Fibroblast of upper back skin (primary cell): ENCODE data around the gene ARNT2.

ENCODE experiments used
- DNase-seq: peaks from one replicate; pipeline ENCODE4 v3.0.0-alpha.2; 2013

The ARNT2 gene

GRCh38 chr15:80444680-80445251 is 40.6 kb downstream of the ARNT2 start:
- no peak for DNase-seq

GRCh38 chr15:80445300-80446041 is 41.3 kb downstream of the ARNT2 start:
- DNase-seq = no peak

GRCh38 chr15:80447077-80447476 is 42.9 kb downstream of the ARNT2 start:
- DNase-seq = no peak

GRCh38 chr15:80449825-80450224 is 45.6 kb downstream of the ARNT2 start:
- no peak for DNase-seq

- no peak for DNase-seq
These were observed 46.7 kb downstream of the ARNT2 start for GRCh38 chr15:80450811-80451321.

GRCh38 chr15:80452166-80452565 is 48.0 kb downstream of the ARNT2 start:
- no peak for DNase-seq

- no peak for DNase-seq
These were observed 51.0 kb downstream of the ARNT2 start for GRCh38 chr15:80455051-80455648.

- DNase-seq = peak; percentile 96
These were observed 51.7 kb downstream of the ARNT2 start for GRCh38 chr15:80455668-80456442.

GRCh38 chr15:80456517-80457492 is 52.6 kb downstream of the ARNT2 start:
- DNase-seq = peak; percentile 48

GRCh38 chr15:80457896-80458295 is 53.7 kb downstream of the ARNT2 start:
- no peak for DNase-seq

- DNase-seq = peak; percentile 50
These were observed 54.4 kb downstream of the ARNT2 start for GRCh38 chr15:80458580-80458979.

DNA sequence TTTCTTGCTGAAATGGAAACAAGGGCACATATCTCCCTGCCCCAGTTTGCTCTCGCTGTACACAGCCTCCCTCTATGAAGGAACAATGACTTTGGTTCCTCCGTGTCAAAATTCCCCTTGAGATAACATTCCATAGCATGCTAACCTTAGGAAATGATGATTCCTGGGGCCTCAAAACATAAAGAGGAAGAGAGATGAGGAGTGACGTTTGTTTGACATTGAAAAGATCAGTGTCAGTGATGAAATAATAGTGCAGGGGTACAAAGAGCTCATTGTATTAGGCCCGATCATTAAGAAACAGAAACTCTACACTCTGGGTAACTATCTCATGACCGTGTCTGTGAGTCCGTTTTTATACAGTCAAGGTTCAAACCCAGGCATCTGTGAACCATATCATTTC is 55.2 kb downstream of the ARNT2 start:
- DNase-seq = no peak

- no peak for DNase-seq
These were observed 55.6 kb downstream of the ARNT2 start for GRCh38 chr15:80459818-80460217.

DNA sequence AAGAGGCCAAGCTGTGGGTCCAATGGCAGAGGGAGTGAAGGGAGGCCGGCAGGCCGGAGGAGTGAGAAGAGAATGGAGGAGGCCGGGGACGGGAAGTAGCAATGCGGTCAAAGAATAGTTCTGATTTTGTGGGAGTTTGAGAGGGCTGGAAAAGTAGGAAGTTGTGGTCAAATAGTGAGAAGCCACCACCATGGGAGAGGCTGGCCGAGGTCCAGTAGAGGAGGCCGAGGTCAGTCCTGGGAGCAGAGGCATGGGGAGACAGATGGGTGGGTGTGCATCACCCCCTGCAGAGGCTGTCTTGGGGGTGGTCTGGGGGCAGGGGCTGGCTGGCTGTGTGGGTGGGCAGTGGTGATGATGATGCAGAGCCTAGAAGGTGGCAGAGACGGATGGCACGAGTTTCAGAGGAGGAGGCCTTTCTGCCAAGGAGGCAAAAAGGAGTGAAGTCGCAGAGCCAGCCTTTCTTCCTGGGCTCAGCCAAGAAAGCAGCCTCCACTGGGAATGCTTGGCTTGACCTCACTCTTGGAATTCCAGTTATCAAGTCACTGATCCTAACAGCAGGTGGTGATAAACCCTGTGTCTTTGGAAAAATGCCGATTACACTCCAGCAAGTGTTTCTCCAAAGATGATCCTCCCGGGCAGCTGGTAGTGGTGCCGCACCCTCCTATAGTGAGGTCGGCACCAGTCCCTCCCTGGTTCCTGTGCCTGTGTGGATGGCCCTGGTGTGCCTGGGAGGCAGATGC is 57.3 kb downstream of the ARNT2 start:
- peak; percentile 70 for DNase-seq

GRCh38 chr15:80462111-80462510 is 57.9 kb downstream of the ARNT2 start:
- DNase-seq = no peak

GRCh38 chr15:80462836-80463512 is 58.8 kb downstream of the ARNT2 start:
- DNase-seq = no peak

- no peak for DNase-seq
These were observed 60.9 kb downstream of the ARNT2 start for GRCh38 chr15:80464951-80465625.

- DNase-seq = no peak
These were observed 61.4 kb downstream of the ARNT2 start for GRCh38 chr15:80465626-80466005.

- DNase-seq = no peak
These were observed 62.4 kb downstream of the ARNT2 start for GRCh38 chr15:80466543-80466942.

GRCh38 chr15:80467311-80467714 is 63.1 kb downstream of the ARNT2 start:
- no peak for DNase-seq
